ENCODE measurements around the gene TBATA. TPM values are rescaled to one million over a fixed set of nuclear protein-coding genes. Genes with fewer than 3 reads are reported as not detected.
A peak's percentile ranks its signal among the peaks of the same experiment; 100 is the strongest.

The TBATA gene
- polyA plus RNA-seq, 1 donor = 0.16 TPM

- Histone ChIP-seq H3K36me3 (ENCODE audit: control insufficient read depth, insufficient read depth, low read length) (no peaks in the 10 kb centered on the region), H3K9me3 (ENCODE audit: control insufficient read depth, low read depth, low read length) (no peaks in the 10 kb centered on the region), H3K27me3 (ENCODE audit: control insufficient read depth, insufficient read depth, low read length) (no peaks in the 10 kb centered on the region), H3K27ac (ENCODE audit: low read length) (peak overlapping the region; percentile 80), H3K4me3 (ENCODE audit: low read length) (no peak overlapping the region), H3K4me1 (ENCODE audit: control insufficient read depth, insufficient read depth, low read length) (peaks cover 32% of the 10 kb centered on the region)
- WGBS (ENCODE audit: insufficient coverage, low lambda C conversion rate) = no CpG with 5 or more reads among the region's 16 CpGs
- peak; percentile 86 to 90 for DNase-seq
These were observed 5.4 kb downstream of the TBATA start for GRCh38 chr10:70779511-70780369.

- H3K27ac ChIP-seq (ENCODE audit: low read length) = peak overlapping the region; percentile 80
- H3K4me3 ChIP-seq (ENCODE audit: low read length) = no peak overlapping the region
- H3K36me3 ChIP-seq (ENCODE audit: control insufficient read depth, insufficient read depth, low read length) = no peaks in the 10 kb centered on the region
- no peaks in the 10 kb centered on the region for H3K27me3 ChIP-seq (ENCODE audit: control insufficient read depth, insufficient read depth, low read length)
- no peaks in the 10 kb centered on the region for H3K9me3 ChIP-seq (ENCODE audit: control insufficient read depth, low read depth, low read length)
- no CpG with 5 or more reads among the region's 2 CpGs for WGBS (ENCODE audit: insufficient coverage, low lambda C conversion rate)
- DNase-seq = peak in 1 of 2 donors; percentile 28
- H3K4me1 ChIP-seq (ENCODE audit: control insufficient read depth, insufficient read depth, low read length) = peaks cover 32% of the 10 kb centered on the region
These were observed 6.1 kb downstream of the TBATA start for GRCh38 chr10:70779088-70779487.

DNA sequence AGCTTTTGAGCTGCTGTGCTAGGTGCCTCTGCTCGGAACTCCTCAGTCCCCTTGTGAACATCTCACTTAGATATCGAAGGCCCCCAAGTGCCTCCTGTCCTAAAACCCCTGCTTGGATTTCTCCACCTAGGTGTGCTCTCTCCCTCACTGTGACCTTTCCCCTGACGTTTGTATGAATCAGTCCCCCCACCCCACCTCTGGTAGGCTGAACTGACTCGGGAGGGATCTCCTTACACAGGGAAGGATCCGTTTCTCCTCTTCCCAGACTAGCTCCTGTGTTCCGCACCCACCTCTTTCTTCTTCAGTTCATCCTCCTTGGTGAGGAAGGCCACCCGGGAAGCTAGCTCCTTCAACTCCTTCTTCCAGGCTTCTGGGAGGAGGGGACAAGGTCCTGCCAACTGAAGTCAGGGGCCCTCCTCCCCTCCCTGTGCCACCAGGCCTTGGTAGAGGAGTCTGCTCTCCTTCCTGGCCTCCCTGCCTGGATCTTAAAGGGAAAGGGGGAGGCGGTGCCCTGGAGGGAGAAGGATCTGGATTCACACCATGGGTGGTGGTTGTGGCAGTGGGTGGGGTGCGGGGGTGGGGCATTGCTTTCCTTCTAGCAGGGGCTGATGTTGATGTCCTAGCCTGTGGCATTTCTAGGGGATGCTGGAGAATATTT, 6.8 kb downstream of the TBATA start:
- DNase-seq = no peak
- Histone ChIP-seq H3K27ac (ENCODE audit: low read length) (no peak overlapping the region), H3K9me3 (ENCODE audit: control insufficient read depth, low read depth, low read length) (no peaks in the 10 kb centered on the region), H3K4me3 (ENCODE audit: low read length) (no peak overlapping the region), H3K4me1 (ENCODE audit: control insufficient read depth, insufficient read depth, low read length) (peaks cover 32% of the 10 kb centered on the region), H3K27me3 (ENCODE audit: control insufficient read depth, insufficient read depth, low read length) (no peaks in the 10 kb centered on the region), H3K36me3 (ENCODE audit: control insufficient read depth, insufficient read depth, low read length) (no peaks in the 10 kb centered on the region)
- WGBS (ENCODE audit: insufficient coverage, low lambda C conversion rate) = 70% methylated on average over 2 of the region's 9 CpGs

GRCh38 chr10:70777063-70777875, 7.9 kb downstream of the TBATA start:
- Histone ChIP-seq H3K4me1 (ENCODE audit: control insufficient read depth, insufficient read depth, low read length) (peaks cover 32% of the 10 kb centered on the region), H3K27me3 (ENCODE audit: control insufficient read depth, insufficient read depth, low read length) (no peaks in the 10 kb centered on the region), H3K36me3 (ENCODE audit: control insufficient read depth, insufficient read depth, low read length) (no peaks in the 10 kb centered on the region), H3K27ac (ENCODE audit: low read length) (peak overlapping the region; percentile 11), H3K9me3 (ENCODE audit: control insufficient read depth, low read depth, low read length) (no peaks in the 10 kb centered on the region), H3K4me3 (ENCODE audit: low read length) (no peak overlapping the region)
- no CpG with 5 or more reads among the region's 18 CpGs for WGBS (ENCODE audit: insufficient coverage, low lambda C conversion rate)
- peak; percentile 43 to 77 for DNase-seq

GRCh38 chr10:70776455-70777005, 8.6 kb downstream of the TBATA start:
- H3K27me3 ChIP-seq (ENCODE audit: control insufficient read depth, insufficient read depth, low read length) = no peaks in the 10 kb centered on the region
- no CpG with 5 or more reads among the region's 11 CpGs for WGBS (ENCODE audit: insufficient coverage, low lambda C conversion rate)
- no peaks in the 10 kb centered on the region for H3K9me3 ChIP-seq (ENCODE audit: control insufficient read depth, low read depth, low read length)
- DNase-seq = no peak
- H3K4me1 ChIP-seq (ENCODE audit: control insufficient read depth, insufficient read depth, low read length) = peaks cover 32% of the 10 kb centered on the region
- peak overlapping the region; percentile 11 for H3K27ac ChIP-seq (ENCODE audit: low read length)
- no peaks in the 10 kb centered on the region for H3K36me3 ChIP-seq (ENCODE audit: control insufficient read depth, insufficient read depth, low read length)
- no peak overlapping the region for H3K4me3 ChIP-seq (ENCODE audit: low read length)

DNA sequence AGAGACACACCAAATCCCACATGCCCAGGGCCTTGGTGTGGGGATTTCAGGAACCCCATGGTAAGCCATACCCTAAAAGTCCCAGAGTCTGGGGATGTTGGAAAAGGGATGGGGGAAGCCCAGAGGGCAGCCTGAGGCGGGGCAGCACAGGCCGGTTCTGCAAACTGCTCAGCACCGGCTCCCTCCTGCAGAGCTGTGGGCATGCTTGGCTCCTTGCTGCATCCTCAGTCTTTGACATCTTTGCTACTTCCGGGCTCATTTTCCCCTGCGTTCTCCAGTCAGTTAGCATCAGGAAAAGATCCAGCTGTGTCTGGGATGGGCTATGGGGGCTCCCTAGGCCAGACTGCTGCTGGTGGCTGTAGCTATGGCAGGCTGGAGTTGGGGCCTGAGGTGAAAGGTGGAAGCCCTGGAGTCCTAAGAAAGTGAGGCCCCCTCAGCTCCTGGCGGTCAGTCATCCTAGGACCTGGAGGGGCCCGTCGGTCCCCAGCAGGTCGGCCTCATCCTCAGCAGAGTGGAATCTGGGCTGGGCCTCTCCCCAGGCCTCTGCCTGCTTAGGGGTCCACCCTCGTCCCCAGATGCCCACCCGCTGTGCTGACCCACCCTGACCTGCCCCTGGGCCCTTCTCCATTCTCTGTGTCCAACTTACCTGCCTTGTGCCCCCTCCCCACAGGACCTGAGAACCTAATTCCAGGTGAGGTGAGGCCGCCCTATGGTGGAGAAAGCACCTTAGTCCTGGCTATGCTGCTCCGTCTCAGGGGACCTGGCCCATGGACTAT, 9.3 kb downstream of the TBATA start:
- Histone ChIP-seq H3K4me3 (ENCODE audit: low read length) (no peak overlapping the region), H3K9me3 (ENCODE audit: control insufficient read depth, low read depth, low read length) (no peaks in the 10 kb centered on the region), H3K36me3 (ENCODE audit: control insufficient read depth, insufficient read depth, low read length) (no peaks in the 10 kb centered on the region), H3K27ac (ENCODE audit: low read length) (no peak overlapping the region), H3K4me1 (ENCODE audit: control insufficient read depth, insufficient read depth, low read length) (peaks cover 32% of the 10 kb centered on the region), H3K27me3 (ENCODE audit: control insufficient read depth, insufficient read depth, low read length) (no peaks in the 10 kb centered on the region)
- no CpG with 5 or more reads among the region's 13 CpGs for WGBS (ENCODE audit: insufficient coverage, low lambda C conversion rate)
- DNase-seq = no peak

DNA sequence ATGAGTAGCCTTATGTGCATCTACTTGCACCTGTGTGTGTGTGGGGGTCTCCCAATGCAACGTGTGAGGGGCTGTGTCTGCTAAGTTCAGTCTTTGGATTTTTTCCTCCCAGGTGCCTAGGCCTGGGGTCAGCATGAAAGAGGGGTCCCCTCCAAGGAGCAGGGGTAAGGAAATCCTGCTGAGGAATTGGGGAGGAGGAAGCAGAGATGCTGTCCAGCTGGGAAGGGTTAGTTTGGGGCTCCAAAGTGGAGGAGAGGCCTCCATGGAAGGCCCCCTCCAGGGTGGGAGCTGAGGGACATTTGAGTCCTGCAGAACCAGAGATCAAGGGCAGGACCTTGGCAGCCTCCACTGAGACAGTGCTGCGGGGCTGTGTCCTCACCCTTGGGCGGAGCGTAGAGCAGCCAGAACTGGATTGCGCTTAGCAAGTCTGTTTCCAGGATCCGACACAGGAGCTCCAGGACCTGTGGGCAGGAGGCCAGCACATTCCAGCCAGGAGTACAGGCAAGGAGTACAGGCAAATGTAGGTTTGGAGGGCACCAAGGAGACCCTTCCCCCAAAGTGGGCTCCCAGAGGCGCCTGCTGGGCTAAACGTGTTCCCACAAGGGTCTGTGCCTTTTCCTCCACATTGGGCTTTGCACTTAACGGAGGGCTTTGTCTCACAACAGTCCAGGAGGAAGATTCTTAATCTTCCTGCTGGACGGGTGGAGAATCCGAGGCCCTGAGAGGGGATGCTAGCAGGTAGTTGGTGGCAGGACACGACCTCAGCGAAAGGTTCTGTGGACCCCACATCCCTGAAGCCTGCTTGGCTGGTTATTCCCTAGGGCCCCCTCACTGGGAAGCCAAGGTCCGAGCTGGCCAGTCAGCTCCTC, 10.1 kb downstream of the TBATA start:
- no peak overlapping the region for H3K27ac ChIP-seq (ENCODE audit: low read length)
- DNase-seq = no peak
- no CpG with 5 or more reads among the region's 14 CpGs for WGBS (ENCODE audit: insufficient coverage, low lambda C conversion rate)

DNA sequence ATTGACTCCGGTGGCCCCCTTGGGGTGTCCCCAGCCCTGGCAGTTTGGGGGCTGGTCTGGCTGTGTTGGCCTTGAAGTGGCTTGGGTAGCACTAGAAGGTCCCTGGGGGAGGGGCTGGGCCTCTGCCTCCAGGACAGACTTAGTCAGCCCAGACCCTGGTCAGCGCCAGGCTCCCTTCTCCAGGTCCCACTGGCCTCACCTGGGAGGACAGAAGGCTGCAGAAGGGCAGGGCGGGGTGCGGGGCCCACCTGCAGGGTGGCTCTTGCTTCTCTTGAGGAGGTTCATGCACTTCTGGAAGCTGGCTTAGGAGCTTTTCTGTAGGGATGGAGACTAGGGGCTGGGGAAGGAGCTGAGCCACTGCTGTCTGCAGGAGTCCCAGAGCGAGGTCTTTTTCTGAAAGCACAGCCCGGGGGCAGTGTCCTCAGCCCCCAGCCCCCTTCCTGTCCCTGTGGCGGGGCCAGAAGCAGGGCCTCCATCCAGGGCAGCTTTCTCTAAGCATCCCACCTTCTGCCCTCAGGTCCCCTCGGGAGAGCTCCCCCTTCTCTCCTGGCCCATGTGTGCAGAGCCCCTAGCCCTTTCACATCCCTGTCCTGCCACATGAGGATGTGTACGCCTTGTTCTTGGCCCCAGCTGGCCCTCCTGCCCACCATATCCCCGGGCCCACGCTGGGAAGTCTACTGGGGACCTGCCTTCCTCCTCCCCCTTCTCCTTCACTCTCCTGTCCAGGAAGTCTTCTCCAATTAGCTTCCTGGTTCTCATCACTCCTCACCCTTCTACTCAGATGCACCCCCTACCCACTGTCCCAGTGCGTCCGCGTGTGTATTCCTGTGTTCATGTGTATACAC, 11.0 kb downstream of the TBATA start:
- no peaks in the 10 kb centered on the region for H3K27me3 ChIP-seq (ENCODE audit: control insufficient read depth, insufficient read depth, low read length)
- no peaks in the 10 kb centered on the region for H3K9me3 ChIP-seq (ENCODE audit: control insufficient read depth, low read depth, low read length)
- H3K27ac ChIP-seq (ENCODE audit: low read length) = no peak overlapping the region
- WGBS (ENCODE audit: insufficient coverage, low lambda C conversion rate) = no CpG with 5 or more reads among the region's 14 CpGs
- H3K36me3 ChIP-seq (ENCODE audit: control insufficient read depth, insufficient read depth, low read length) = no peaks in the 10 kb centered on the region
- H3K4me3 ChIP-seq (ENCODE audit: low read length) = no peak overlapping the region
- H3K4me1 ChIP-seq (ENCODE audit: control insufficient read depth, insufficient read depth, low read length) = peaks cover 32% of the 10 kb centered on the region
- DNase-seq = no peak

More for the DNA sequence above, 10.1 kb downstream of the TBATA start:
- H3K36me3 ChIP-seq (ENCODE audit: control insufficient read depth, insufficient read depth, low read length) = no peaks in the 10 kb centered on the region
- no peak overlapping the region for H3K4me3 ChIP-seq (ENCODE audit: low read length)
- no peaks in the 10 kb centered on the region for H3K27me3 ChIP-seq (ENCODE audit: control insufficient read depth, insufficient read depth, low read length)
- H3K4me1 ChIP-seq (ENCODE audit: control insufficient read depth, insufficient read depth, low read length) = peaks cover 33% of the 10 kb centered on the region
- H3K9me3 ChIP-seq (ENCODE audit: control insufficient read depth, low read depth, low read length) = no peaks in the 10 kb centered on the region
